Left forelimb (tissue), 1 donor: ENCODE data around the gene CHMP2B.
"Not testable (repeated sequence)": the region's sequence is repeated elsewhere in the genome, so short reads cannot be mapped to it uniquely, and the experiment has no call there.

Experiments used
- DNase-seq: peaks from one replicate; pipeline ENCODE4 v3.0.0-alpha.2; 2018; ENCODE audit warnings: low spot score

The CHMP2B gene

DNA sequence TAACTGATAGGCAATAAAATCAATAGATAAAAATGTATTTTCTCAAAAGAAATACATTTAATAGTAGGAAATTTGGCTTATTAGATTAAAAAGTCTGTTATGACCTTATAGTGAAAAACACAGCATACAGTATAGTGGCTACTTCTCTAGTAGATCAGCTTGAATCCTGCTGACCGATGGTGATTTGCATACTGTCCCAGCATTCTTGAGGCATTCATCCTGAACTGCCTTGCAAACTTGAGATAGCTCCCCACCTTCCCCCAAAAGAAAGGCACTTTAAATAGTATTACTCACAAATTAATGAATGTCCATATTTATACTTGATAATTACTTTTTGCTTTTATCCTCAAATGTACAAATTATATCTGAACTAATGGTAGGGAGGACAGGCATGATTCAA lies 6.7 kb downstream of the CHMP2B start:
- no peak for DNase-seq

- no peak for DNase-seq
Measured at GRCh38 chr3:87236093-87236492, 9.0 kb downstream of the CHMP2B start.

DNA sequence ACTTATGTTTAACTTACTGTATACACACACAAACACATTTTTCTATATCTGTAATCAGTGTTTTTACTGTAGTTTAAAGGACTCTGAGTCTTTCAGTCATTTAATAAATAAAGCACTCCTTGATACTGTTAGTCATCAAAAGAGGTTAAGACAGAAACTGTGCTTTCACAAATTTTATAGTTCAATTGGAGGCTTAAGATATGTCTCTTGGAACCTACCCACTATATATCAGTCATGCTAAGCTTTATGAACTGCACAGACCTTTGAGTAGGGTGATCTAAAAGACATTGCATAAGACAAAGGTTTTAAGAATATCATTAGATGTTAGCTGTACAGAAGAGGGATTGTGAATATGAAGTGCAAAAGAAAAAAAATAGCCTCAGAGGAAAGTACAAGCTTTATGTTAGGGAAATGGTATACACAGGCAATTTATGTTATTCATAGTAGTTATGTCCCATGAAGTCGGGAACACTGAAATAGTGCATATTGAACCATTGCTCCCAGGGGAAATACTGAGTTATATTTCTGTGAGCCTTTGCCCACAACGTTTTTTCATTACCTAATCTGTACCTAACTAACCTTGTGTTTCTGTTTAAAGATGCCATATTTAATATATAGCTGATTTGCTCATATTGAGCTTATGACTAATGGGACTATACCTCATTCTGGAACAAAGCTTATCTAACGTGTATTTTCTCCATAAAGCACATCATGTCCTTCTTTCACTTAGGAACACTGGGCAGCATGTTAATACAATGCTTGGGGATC lies 19.7 kb downstream of the CHMP2B start:
- no peak for DNase-seq

- no peak for DNase-seq
Measured at GRCh38 chr3:87247430-87247773, 20.3 kb downstream of the CHMP2B start.

GRCh38 chr3:87248231-87248630 lies 21.1 kb downstream of the CHMP2B start:
- not testable (repeated sequence) for DNase-seq

- no peak for DNase-seq
Measured at GRCh38 chr3:87248831-87249230, 21.7 kb downstream of the CHMP2B start.

DNA sequence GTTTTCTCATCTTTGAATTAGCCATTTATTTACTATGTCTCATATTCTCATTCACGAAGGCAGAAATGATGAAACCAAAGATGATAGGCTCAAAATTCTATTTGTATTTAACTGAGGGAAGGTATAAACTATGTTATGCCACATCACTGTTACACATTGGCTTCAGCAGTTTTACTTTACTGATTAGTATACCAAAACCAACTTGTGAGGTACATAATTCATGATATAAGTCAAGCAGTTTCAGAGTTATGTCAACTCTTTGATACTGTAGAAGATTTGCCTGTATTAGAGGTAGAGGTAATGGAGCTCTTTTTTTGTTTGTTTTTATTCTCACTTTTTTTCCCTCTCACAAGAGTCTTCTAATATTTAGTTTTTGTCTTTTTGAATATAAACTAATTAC lies 22.9 kb downstream of the CHMP2B start:
- no peak for DNase-seq

- DNase-seq: no peak
Measured at GRCh38 chr3:87260270-87260669, 33.2 kb downstream of the CHMP2B start.

GRCh38 chr3:87261925-87262324 lies 34.8 kb downstream of the CHMP2B start:
- DNase-seq: no peak

- DNase-seq: no peak
Measured at GRCh38 chr3:87267953-87268645, 41.0 kb downstream of the CHMP2B start.

DNA sequence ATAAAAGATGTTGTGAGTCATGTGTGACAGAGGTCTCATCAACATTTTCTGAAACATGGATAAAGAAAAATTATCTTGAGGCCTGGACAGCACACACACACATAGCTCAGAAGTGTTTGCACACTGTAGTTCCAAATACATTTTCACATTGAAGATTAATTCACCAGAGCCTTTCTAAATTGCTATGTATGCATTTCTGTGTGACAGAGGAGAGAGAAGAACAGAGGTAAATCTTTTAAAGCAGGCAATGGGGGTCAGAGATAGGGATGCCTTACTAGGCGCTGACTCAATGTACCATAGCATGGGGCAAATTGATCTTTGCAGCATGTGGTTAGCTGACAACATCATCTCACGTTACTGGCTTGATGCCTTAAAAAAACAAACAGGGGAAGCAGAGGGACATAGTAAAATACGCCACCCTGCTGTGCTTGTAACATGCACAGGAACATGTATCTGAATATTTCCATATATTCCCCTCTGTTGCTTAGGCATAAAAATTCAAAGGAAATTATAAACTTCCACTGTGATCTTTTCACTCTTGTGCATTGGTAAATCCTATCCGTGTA lies 41.6 kb downstream of the CHMP2B start:
- no peak for DNase-seq

DNA sequence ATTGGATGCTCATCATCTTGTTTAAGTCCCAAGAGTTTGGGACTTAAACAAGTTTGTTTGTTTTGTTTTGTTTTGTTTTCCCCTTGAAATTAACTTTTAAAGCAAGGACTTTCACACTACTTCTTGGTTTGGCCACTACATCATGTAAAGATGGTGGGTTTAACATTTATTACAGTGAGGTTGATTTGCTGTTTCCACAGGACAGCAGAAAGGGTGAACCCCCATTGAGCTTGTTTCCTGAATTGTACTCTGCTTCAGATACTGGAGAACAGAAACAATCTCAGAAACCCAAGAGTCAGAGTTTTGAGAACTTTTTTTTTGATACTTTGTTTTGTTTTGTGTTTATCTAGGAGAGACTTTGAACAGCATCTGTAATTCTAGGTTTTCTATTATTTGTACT lies 42.6 kb downstream of the CHMP2B start:
- no peak for DNase-seq

DNA sequence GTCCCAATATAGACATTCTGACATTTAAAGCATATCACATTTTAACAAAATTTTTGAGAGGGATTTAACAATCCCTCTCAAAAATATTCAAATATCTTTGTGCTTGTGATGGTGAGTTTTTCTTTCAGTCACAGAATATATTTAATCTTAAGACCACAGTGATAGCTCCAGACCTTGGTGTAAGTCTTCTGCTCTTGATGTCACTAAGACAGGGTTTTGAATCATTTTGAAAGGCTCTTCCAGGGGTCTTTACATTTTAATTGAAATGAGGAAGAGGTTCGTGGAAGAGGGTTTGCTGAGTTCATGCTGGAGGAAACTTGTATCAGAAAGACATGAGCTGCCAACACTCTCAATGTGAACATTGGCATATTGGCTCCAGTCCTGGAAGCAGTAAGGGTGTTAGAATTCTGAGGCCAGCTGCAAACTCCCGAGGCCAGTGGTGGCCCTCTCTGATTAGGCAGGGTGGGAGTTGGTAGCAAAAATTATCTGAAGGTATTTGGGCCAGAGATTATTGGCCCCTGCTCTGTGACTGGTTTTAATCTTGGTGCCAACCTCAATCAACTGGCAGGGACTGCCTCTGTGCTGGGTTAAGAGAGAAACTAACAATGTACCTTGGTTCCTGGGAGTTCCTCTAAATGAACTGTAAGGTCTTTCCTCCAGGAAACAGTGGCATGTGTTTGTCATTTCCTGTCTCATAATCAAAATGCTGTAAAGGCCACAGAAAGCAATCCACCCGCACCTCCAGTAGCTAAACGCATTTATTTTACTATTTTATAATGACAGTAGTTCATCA lies 44.0 kb downstream of the CHMP2B start:
- DNase-seq: no peak

DNA sequence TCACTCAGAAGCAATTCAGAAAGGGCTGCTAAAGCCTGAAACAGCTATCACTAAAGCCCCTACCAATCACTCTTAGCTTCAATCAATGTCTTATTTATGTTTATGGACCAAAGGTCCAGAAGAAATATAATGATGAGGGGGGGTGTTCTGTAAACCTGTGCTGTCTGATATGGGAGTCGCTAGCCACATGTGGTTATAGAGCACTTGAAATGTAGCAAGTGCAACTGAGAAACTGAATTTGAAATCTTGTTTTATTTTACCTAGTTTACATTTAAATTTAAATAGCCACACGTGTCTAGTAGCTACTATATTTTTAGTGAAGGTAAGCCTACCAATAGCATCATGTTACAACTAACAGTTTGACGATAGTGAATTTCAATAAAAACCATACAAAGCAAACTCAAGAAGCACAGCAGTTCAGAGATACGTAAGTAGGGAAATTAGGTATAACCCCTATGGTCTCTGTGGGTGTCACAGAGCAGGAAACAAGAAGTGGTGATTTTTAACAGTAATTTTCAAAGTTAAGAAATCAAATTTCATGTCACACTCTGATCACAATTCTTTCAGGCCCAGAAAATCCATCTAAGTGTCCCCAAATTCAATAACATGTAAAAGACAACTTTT lies 45.7 kb downstream of the CHMP2B start:
- no peak for DNase-seq

DNA sequence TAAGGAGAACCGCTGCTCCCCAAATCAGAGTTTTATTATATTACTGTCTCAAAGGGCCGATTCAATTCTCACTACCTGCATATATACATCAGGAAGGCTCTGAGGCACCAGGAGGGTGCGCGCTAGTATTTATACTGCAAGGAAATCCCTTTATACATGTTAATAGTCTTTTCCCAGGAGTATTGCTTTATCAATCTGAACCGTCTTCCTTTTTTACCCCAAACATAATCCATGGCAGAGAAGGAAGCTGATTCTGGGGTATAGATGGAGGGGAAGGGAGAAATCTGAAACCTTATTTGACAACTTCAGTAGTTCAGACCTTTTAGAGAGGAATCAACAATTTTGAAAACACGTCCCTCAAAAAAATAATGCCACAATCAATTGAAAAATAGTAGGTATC lies 49.4 kb downstream of the CHMP2B start, which contains the start of gene POU1F1:
Gene POU1F1 (minus strand): TSS at position 101 of the 400 bp plus-strand sequence. CDS start 122 bp downstream, outside the sequence.
- no peak for DNase-seq

DNA sequence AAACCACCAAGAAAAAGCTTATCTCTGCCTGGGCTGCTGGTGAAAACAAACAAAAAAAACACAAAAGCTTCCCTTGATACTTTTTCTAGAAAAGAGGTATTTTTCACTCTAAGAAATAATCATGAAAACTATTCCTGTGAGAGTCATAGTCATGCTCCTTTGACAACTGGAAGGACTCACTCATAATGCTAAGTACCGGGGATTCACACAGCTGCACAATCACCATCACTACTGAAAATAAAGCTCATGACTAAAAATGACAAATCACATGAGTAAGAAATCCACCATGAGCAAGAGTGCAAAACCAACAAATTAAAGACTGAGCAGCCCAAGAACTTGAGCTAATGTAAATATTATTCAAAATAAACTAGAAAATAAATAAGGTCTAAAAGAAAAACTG lies 59.9 kb downstream of the CHMP2B start:
- no peak for DNase-seq

DNA sequence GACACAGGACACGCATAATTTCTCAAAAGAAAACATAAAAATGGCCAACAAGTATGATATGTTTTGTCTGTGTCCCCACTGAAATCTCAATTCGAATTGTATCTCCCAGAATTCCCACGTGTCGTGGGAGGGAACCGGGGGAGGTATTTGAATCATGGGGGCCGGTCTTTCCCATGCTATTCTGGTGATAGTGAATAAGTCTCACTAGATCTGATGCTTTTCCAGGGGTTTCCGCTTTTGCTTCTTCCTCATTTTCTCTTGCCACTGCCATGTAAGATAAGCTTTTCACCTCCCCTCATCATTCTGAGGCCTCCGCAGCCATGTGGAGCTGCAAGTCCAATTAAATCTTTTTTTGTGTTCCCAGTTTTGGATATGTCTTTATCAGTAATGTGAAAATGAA lies 61.3 kb downstream of the CHMP2B start:
- DNase-seq: no peak

GRCh38 chr3:87298111-87298718 lies 71.1 kb downstream of the CHMP2B start:
- no peak for DNase-seq

GRCh38 chr3:87305031-87305430 lies 77.9 kb downstream of the CHMP2B start:
- DNase-seq: not testable (repeated sequence)
